CD14-positive monocyte (primary cell): Measurements from ENCODE around the gene DESI1. TPM values are rescaled to one million over a fixed set of nuclear protein-coding genes. Genes with fewer than 3 reads are reported as not detected.
"Not testable (repeated sequence)": the region's sequence is repeated elsewhere in the genome, so short reads cannot be mapped to it uniquely, and the experiment has no call there.

ENCODE experiments used
- DNase-seq, 3 donors: peaks; one replicate each; pipeline ENCODE4 v3.0.0-alpha.2; 2011 to 2022
- H2AFZ ChIP-seq: 2 replicates; pipeline ENCODE4 v1.6.0; 2012; ENCODE audit warnings: mild to moderate bottlenecking, low read depth, low read length, inconsistent platforms; ENCODE audit not compliant: insufficient read depth, poor library complexity, severe bottlenecking
- H3K27ac ChIP-seq, 2 donors: 1 replicate in 1 of 2; 2 replicates in 1 of 2; pipeline ENCODE4 v1.5.1; 2012 to 2013; ENCODE audit warnings: low read length in 2 of 2, control low read depth in 1 of 2, inconsistent platforms in 1 of 2, low read depth in 1 of 2, mild to moderate bottlenecking in 1 of 2
- H3K27me3 ChIP-seq, 2 donors: one replicate each; pipeline versions ENCODE4 v1.6.0 to v1.6.1; 2011 to 2013; ENCODE audit warnings: low read length in 2 of 2; ENCODE audit not compliant: control insufficient read depth in 2 of 2, insufficient read depth in 2 of 2
- H3K36me3 ChIP-seq, 2 donors: replicated peaks in 1 of 2; 1 replicate in 1 of 2; 2 replicates in 1 of 2; pipeline versions ENCODE4 v1.5.1 to v1.6.1; 2012 to 2013; ENCODE audit warnings: low read length in 2 of 2, control low read depth in 1 of 2, inconsistent platforms in 1 of 2, mild to moderate bottlenecking in 1 of 2; ENCODE audit not compliant: insufficient read depth in 2 of 2, control insufficient read depth in 1 of 2
- H3K4me1 ChIP-seq, 2 donors: 1 replicate in 1 of 2; 2 replicates in 1 of 2; pipeline versions ENCODE4 v1.5.1 to v1.6.1; 2012 to 2013; ENCODE audit warnings: low read length in 2 of 2, control low read depth in 1 of 2, inconsistent platforms in 1 of 2, mild to moderate bottlenecking in 1 of 2, moderate library complexity in 1 of 2; ENCODE audit not compliant: insufficient read depth in 2 of 2, control insufficient read depth in 1 of 2
- H3K4me2 ChIP-seq: replicated peaks from 2 replicates; pipeline ENCODE3; 2012; ENCODE audit warnings: low read length, moderate library complexity, mild to moderate bottlenecking; ENCODE audit not compliant: poor library complexity, severe bottlenecking; ENCODE audit errors: extremely low read depth
- H3K4me3 ChIP-seq, 3 experiments: fragments of 200-600 bp in 1 of 3; sonication (generic) in 1 of 3; replicated peaks in 1 of 3; 1 replicate in 2 of 3; 2 replicates in 1 of 3; pipeline ENCODE4 v1.5.1; 2011 to 2013; ENCODE audit warnings: low read length in 3 of 3, mild to moderate bottlenecking in 3 of 3, control low read depth in 2 of 3, low read depth in 2 of 3, inconsistent platforms in 1 of 3, moderate library complexity in 1 of 3
- H3K79me2 ChIP-seq: 2 replicates; pipeline ENCODE4 v1.6.0; 2012; ENCODE audit warnings: mild to moderate bottlenecking, control low read depth, inconsistent platforms, low read length, moderate library complexity; ENCODE audit not compliant: insufficient read depth
- H3K9ac ChIP-seq: 2 replicates; pipeline ENCODE4 v1.6.0; 2017; ENCODE audit warnings: low read length, mild to moderate bottlenecking; ENCODE audit not compliant: insufficient read depth, poor library complexity, severe bottlenecking
- H3K9me3 ChIP-seq, 2 donors: replicated peaks in 1 of 2; 1 replicate in 1 of 2; 2 replicates in 1 of 2; pipeline versions ENCODE4 v1.5.1 to v1.6.1; 2012 to 2013; ENCODE audit warnings: low read length in 2 of 2, control low read depth in 1 of 2; ENCODE audit not compliant: control insufficient read depth in 1 of 2, insufficient read depth in 1 of 2
- H4K20me1 ChIP-seq: 2 replicates; pipeline ENCODE4 v1.6.0; 2012; ENCODE audit warnings: mild to moderate bottlenecking, low read length, control low read depth, moderate library complexity; ENCODE audit not compliant: insufficient read depth
- H3K27ac Mint-ChIP-seq, 7 donors: one replicate each; pipeline ENCODE4 v1.8.0; 2020; ENCODE audit warnings: mild to moderate bottlenecking in 7 of 7, mixed read lengths in 7 of 7, moderate library complexity in 6 of 7, inconsistent platforms in 2 of 7
- H3K27me3 Mint-ChIP-seq, 3 donors: one replicate each; pipeline ENCODE4 v1.8.0; 2021 to 2022; ENCODE audit warnings: low read depth in 3 of 3, mild to moderate bottlenecking in 3 of 3, mixed read lengths in 3 of 3, moderate library complexity in 3 of 3, inconsistent platforms in 1 of 3
- H3K36me3 Mint-ChIP-seq, 2 donors: one replicate each; pipeline ENCODE4 v1.8.0; 2020; ENCODE audit warnings: mixed read lengths in 2 of 2, inconsistent platforms in 1 of 2, mild to moderate bottlenecking in 1 of 2
- H3K4me1 Mint-ChIP-seq: one replicate; pipeline ENCODE4 v1.8.0; 2020; ENCODE audit warnings: mild to moderate bottlenecking, mixed read lengths
- H3K4me3 Mint-ChIP-seq, 2 donors: one replicate each; pipeline ENCODE4 v1.8.0; 2020; ENCODE audit warnings: mild to moderate bottlenecking in 2 of 2, mixed read lengths in 2 of 2, moderate library complexity in 1 of 2
- H3K9me3 Mint-ChIP-seq, 7 donors: one replicate each; pipeline ENCODE4 v1.8.0; 2020 to 2022; ENCODE audit warnings: mixed read lengths in 7 of 7, mild to moderate bottlenecking in 6 of 7, moderate library complexity in 6 of 7, inconsistent platforms in 2 of 7
- WGBS: methylation state at CpG from one replicate; pipeline ENCODE4 v1.1.5; 2013; ENCODE audit warnings: missing lambda C conversion rate; ENCODE audit not compliant: insufficient coverage; 5-methylcytosine and 5-hydroxymethylcytosine counted together
- intact Hi-C, 2 donors: fragments of 100-400 bp; cut with micrococcal nuclease; formaldehyde crosslinking; loops; one replicate each; pipeline versions ENCODE4 v1.15.0 to v1.15.1; 2023
- polyA plus RNA-seq, 3 donors: library from polyadenylated mRNA; depleted of rRNA in 1 of 3; unstranded in 2 of 3; stranded (reverse) in 1 of 3; fragments of 300-500 nt in 2 of 3; fragments of >200 nt in 1 of 3; fragmentation: Illumina TruSeq in 2 of 3; gene quantifications; 1 replicate in 2 of 3; 2 replicates in 1 of 3; pipeline ENCODE4 v1.2.3, GENCODE V29; 2012 to 2021
- TF ChIP-seq, protein P1 (sequence below): fragments of 200-600 bp; IDR thresholded peaks from one replicate; pipeline ENCODE4 v1.8.0; 2022; ENCODE audit warnings: antibody characterized with exemption, mild to moderate bottlenecking

Gene DESI1
- polyA plus RNA-seq, 3 donors = 15.8 to 33.7 (median 31.5) TPM

DNA sequence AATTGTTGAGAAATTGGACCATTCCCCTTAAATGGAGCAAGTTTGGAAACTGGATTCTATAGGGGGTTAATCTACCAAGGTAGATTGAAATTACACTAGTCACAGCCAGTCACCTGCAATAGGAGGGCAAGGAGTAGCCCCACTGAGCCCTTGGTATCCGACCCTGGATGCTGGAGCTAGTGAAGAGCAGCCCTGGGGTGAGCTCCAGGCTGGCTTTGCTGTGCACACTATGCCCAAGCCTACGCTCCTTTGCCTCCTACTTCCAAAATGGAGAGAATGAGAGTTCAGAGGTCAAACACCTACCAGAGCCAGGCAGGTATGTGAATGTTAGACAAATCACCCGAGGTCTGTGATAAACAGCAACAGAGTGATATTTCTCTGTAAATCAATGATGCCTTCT, 44.1 kb upstream of the DESI1 start:
- H3K36me3 ChIP-seq = peaks cover 51 to 55% of the 10 kb centered on the region in 2 donors
- no peak overlapping the region for H3K4me2 ChIP-seq

DNA sequence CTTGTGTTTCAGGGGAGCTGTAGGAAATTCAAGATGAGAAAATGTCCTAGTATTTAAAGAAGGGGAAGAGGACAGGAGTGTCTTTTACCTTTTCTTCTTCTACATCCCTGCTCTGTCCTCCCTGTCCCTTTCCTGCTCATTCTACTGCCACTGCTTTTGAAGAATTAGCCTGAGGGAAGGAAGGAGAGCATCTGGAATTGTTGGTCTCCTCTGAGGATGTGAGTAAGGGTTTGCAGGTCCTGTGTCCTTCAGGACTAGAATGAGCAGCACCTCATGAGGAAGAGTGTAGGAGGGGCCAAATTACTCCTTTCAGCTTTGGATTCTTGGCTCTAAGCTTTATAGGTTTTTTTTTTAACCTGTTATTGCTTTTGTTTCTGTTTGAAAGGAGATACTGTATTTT, 43.6 kb upstream of the DESI1 start:
- Histone ChIP-seq H3K4me1 (peaks cover 7 to 10% of the 10 kb centered on the region in 2 donors), H3K4me3 (no peak overlapping the region), H3K27ac (no peak overlapping the region), H3K79me2 (no peaks in the 10 kb centered on the region), H3K4me2 (no peak overlapping the region), H2AFZ (no peak overlapping the region), H4K20me1 (no peaks in the 10 kb centered on the region), H3K9ac (no peak overlapping the region), H3K27me3 (no peaks in the 10 kb centered on the region), H3K9me3 (no peaks in the 10 kb centered on the region), H3K36me3 (peaks cover 56 to 60% of the 10 kb centered on the region in 2 donors)
- H3K36me3 Mint-ChIP-seq = peaks cover 47 to 56% of the 10 kb centered on the region in 2 donors
- peaks cover 0 to 3% (median 0%) of the 10 kb centered on the region in 7 donors for H3K9me3 Mint-ChIP-seq
- no peak overlapping the region for H3K4me3 Mint-ChIP-seq
- intact Hi-C loops = no loop called here
- H3K27ac Mint-ChIP-seq = peak overlapping the region in 2 of 7 donors; percentile 48 to 50
- no peak for DNase-seq
- H3K27me3 Mint-ChIP-seq = no peaks in the 10 kb centered on the region
- TF ChIP-seq, protein P1, sequence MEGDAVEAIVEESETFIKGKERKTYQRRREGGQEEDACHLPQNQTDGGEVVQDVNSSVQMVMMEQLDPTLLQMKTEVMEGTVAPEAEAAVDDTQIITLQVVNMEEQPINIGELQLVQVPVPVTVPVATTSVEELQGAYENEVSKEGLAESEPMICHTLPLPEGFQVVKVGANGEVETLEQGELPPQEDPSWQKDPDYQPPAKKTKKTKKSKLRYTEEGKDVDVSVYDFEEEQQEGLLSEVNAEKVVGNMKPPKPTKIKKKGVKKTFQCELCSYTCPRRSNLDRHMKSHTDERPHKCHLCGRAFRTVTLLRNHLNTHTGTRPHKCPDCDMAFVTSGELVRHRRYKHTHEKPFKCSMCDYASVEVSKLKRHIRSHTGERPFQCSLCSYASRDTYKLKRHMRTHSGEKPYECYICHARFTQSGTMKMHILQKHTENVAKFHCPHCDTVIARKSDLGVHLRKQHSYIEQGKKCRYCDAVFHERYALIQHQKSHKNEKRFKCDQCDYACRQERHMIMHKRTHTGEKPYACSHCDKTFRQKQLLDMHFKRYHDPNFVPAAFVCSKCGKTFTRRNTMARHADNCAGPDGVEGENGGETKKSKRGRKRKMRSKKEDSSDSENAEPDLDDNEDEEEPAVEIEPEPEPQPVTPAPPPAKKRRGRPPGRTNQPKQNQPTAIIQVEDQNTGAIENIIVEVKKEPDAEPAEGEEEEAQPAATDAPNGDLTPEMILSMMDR = no peak
- peaks cover 9% of the 10 kb centered on the region for H3K4me1 Mint-ChIP-seq

More for the DNA sequence above, 44.1 kb upstream of the DESI1 start:
- Mint-ChIP-seq H3K9me3 (peaks cover 0 to 3% (median 0%) of the 10 kb centered on the region in 7 donors), H3K27me3 (no peaks in the 10 kb centered on the region), H3K4me3 (no peak overlapping the region), H3K27ac (no peak overlapping the region), H3K4me1 (peaks cover 9% of the 10 kb centered on the region), H3K36me3 (peaks cover 42 to 52% of the 10 kb centered on the region in 2 donors)
- Histone ChIP-seq H3K27ac (no peak overlapping the region), H3K9me3 (no peaks in the 10 kb centered on the region), H3K4me3 (no peak overlapping the region), H3K79me2 (no peaks in the 10 kb centered on the region), H4K20me1 (no peaks in the 10 kb centered on the region), H3K27me3 (no peaks in the 10 kb centered on the region), H3K9ac (no peak overlapping the region), H3K4me1 (peaks cover 7 to 10% of the 10 kb centered on the region in 2 donors), H2AFZ (no peak overlapping the region)
- intact Hi-C loops = loop anchor here (5.0 kb wide), 1 partner anchor 277 kb away; no protein-coding TSS in a partner anchor
- no CpG with 5 or more reads among the region's 3 CpGs for WGBS
- DNase-seq = no peak
- TF ChIP-seq, protein P1 = no peak

DNA sequence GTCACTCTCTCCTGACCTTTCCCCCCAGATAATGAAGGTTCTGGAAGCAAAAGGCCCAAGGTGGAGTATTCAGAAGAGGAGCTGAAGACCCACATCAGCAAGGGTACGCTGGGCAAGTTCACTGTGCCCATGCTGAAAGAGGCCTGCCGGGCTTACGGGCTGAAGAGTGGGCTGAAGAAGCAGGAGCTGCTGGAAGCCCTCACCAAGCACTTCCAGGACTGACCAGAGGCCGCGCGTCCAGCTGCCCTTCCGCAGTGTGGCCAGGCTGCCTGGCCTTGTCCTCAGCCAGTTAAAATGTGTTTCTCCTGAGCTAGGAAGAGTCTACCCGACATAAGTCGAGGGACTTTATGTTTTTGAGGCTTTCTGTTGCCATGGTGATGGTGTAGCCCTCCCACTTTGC, 42.8 kb upstream of the DESI1 start:
- H3K4me1 ChIP-seq, H3K27me3 Mint-ChIP-seq, H3K9ac ChIP-seq, H2AFZ ChIP-seq, H3K79me2 ChIP-seq, intact Hi-C loops, H3K9me3 Mint-ChIP-seq, H3K4me2 ChIP-seq, H3K9me3 ChIP-seq, H4K20me1 ChIP-seq, H3K4me3 Mint-ChIP-seq, H3K27me3 ChIP-seq, H3K4me3 ChIP-seq, DNase-seq, H3K4me1 Mint-ChIP-seq: not testable (repeated sequence)
- Mint-ChIP-seq H3K27ac (peak overlapping the region in 3 of 7 donors; percentile 19 to 49 (median 37)), H3K36me3 (peaks cover 54 to 65% of the 10 kb centered on the region in 2 donors)
- WGBS = no CpG with 5 or more reads among the region's 9 CpGs
- Histone ChIP-seq H3K27ac (peak overlapping the region in 1 of 2 donors; percentile 14), H3K36me3 (peaks cover 65 to 69% of the 10 kb centered on the region in 2 donors)
